Erythroblast (primary cell): ENCODE data around the gene ACP6.
A peak's percentile ranks its signal among the peaks of the same experiment; 100 is the strongest.

ENCODE experiments used
- DNase-seq, 2 experiments: peaks; one replicate each; lab custom pipeline; 2025; lab: John Stamatoyannopoulos, UW
- GATA1 ChIP-seq: IDR thresholded peaks from 2 replicates; pipeline ENCODE4 v1.6.1; 2011; ENCODE audit warnings: low read depth, mild to moderate bottlenecking, control low read depth, low read length, moderate library complexity
- POLR2A ChIP-seq: IDR thresholded peaks from 2 replicates; pipeline ENCODE4 v1.6.1; 2011; ENCODE audit warnings: mild to moderate bottlenecking, low read length

ACP6 gene

DNA sequence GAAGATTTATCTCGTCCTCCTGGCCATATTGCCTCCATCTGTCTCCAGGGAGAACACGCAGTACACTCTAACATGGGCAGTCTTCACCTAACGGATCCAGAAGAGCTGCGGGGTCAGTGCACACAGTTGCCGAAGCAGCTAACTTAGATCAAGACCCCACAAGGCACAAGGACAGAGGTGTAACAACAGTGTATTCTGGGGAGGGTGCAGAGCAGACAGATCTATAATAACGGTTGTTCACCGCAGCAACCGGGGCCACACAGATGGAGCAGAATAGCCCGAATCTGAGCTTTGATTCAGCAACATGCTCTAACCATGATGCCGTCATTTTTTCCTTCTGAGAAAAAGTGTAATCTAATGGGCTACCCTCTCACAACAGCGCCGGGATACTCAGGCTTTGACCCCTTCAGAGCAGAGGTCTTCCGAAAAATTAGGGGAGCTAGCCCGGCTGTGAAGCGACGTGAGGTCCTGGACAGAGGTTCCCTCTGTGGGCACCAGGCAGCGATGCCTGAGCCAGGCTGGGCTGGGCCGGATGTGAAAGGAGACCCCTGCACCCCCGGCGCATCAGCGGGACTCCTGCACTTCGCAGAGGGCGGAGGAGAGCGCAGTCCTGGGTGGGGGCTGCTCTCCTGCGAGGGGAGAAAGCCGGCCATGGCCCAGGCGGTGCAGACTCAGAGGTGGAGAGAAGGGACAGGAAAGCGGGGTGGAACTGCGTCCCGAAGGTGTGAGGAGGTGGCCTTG, 71.5 kb downstream of the ACP6 start:
- TF ChIP-seq POLR2A (no peak), GATA1 (no peak)
- DNase-seq, result peak; percentile 33

DNA sequence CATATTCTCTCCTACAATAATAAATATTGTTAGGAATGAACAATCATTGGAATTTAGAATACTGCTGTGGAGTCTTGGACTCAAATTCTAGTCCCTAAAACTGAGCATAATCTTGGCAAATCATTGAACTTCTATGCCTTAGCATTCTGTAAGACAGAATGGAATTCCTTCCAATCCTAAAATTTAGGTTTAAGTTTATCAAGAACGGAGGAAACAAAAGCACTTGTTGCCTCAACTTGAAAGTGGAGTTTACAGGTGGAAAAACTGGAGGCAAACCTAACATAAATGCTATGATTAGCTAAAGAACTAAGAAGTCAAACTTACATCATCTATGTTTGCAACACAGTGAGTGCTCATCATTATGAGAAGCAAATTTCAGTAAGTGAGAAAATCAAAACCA, 73.3 kb downstream of the ACP6 start:
- TF ChIP-seq GATA1, result no peak
- no peak for TF ChIP-seq POLR2A
- no peak for DNase-seq
